ENCODE measurements around the gene LAMA3.

- no peak for TF ChIP-seq CTCF (conservative IDR thresholded peaks at IDR 0.05; ENCODE audit: low read length)
- TF ChIP-seq EZH2phosphoT487 (IDR thresholded peaks at IDR 0.05; ENCODE audit: borderline replicate concordance), result no peak
These were observed 5.6 kb upstream of the LAMA3 start for GRCh38 chr18:23683671-23684070.

All from Loucy (cell line).